HuH-7 (cell line): ENCODE results near the gene PMEPA1.
A peak's percentile ranks its signal among the peaks of the same experiment; 100 is the strongest.

ENCODE experiments used
- DNase-seq: peaks from one replicate; pipeline ENCODE4 v3.0.0; 2011; ENCODE audit warnings: low spot score

Gene PMEPA1

DNA sequence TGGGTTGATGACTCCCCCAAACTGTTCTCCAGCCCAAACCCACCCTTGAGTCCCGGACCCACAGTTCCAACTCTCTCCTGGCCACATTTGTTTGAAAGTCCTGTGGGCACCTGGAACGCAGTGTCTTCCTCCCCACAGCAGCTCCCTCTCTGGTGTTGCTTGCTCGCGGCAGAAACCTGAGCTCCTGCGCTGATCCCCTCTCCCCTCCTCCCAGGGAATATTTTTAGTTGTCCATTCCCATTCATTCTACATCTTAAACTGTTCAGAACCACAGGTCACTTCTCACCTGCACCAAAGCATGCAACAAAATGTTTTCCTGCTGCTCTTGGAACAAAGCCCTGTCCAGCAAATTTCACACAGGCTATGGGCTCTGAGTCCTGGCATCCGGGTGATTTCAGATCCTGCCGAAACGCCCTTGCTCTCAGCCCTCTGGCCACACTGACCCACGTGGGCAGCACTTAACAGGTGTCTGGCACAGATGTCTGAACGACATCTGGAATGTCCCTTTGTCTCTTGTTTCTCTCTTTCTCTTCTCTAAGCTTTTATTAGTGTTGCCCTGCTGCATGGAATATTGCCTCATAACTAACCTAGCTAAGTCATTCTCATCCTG is 27.0 kb upstream of the PMEPA1 start:
- DNase-seq, result no peak

DNA sequence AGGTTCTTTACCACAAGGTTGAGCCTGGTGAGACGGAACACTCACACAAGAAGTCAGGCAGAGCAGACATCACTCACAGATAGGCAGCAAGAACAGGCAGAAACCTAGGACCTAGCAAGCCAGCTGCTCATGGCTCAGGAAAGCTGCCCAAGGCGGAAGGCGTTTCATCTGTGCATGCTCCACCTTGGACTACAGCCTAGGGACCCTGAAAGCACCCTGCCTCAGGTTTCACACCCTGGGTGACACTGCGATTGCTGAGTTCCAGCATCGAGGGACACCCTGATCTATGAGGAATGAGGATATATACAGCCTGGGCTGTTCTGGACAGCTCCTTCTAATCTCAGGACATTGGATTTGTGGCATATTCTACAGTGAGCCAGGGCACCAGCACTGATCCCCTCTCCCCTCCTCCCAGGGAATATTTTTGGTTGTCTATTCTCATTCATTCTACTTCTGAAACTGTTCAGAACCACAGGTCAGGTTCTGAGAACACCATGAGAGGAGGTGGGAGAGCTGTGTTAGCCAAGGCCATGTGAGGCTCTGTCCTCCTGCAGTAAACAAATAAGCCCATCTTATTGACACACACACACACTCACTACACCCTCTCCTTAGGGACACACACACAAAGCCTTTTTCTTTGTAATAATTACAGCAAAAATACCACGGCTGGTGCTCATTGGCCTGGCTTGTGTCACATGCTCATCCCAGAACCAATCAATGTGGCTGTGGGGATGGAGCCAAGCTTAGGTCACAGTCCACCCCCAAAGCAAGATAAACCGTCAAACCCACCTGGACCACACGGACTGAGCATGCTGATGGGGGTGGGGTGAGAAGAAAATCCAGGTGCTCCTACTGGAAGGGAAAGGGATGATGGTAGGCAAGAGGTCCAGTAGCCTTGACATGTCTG is 26.3 kb upstream of the PMEPA1 start:
- no peak for DNase-seq

DNA sequence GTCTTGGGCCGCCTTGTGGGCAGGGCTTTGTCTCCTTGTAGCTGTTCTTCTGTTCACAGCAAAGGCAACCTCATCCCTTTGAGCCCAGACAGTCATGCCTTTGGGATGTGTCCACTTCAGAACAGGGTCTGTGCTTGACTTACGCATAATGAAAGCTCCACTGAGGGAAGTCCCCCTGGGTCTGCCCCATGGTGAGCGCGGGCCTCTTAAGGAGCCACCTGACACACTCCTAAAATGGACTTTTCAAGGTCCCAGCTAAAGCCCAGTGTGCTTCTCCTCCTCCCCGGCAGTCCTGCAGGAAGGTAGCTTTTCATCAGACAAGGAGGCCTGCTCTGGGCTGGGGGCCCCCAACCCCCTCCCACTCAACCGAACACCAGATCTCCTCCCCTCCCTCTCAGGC is 24.9 kb upstream of the PMEPA1 start:
- no peak for DNase-seq

DNA sequence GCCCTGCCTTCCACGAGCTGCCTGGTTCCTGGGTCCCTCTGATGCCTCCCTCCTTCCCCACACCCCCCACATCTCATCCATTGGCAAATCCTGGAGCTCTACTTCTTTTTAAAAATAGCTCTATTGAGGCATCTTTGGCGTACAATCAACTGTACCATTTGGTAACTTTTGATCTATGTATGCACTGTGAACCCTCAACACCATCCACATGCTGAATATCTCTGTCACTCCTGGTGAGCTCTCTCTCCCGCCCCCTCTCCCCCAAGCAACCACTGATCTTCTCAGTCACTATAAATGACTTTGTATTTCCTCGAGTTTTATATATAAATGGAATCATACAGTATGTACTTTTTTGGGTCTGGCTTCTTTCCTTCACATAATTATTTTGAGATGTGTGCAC is 22.4 kb upstream of the PMEPA1 start:
- no peak for DNase-seq

DNA sequence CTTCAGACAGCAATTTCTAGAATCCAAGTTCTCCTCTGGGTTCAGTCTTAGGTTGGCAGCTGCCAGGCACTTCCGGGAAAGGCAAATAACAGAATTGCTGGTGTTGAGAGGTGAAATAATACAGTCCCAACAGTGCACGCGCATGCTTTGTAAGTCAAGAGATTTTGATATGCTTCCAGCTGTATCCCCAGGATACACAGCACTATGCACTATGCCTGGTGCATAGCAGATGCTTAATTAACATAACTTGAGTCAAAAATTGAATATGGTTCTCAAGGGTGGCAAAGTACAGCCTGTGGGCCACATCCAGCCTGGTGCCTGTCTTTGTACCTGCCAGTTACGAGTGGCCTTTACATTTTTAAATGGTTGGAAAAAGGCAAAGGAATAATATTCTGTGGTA is 18.9 kb upstream of the PMEPA1 start:
- DNase-seq, result no peak

DNA sequence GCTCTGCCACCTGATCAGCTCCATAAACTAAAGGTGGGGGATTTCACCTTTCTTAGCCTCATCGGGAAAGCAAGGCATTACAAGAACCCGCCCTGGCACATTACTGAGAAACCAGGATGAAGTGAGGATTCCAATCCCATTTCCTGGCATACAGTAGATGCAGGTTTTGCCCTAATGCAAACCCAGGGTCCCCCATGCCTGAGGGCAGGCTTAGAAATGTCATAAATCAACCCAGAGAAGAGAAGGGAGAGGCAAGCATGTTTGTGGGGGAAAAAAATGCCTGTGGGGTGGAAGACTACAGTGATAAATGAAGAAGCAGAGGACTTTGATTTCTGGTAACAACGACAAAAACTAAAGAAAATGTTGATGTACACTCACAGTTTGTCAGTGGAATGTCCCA is 18.0 kb upstream of the PMEPA1 start:
- DNase-seq, result no peak

DNA sequence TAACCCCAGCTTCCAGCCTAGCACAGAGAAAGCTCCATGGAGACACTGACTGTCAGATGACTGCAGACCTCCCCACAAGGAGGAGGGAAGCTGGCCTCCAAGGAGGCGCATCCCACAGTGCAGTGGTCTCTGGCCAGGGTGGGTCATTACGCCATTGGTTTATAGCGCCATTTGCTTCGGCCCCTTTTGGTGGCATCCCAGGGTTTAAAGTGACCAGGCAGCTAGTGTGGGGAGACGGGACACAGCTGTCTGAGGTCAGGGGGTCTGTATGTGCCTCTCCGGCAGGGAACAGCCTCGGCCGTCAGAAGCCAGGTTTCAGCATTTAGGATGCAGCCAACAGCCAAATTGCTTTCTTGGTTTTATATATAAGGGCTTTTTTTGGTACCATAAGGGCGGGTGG is 15.8 kb upstream of the PMEPA1 start:
- no peak for DNase-seq

DNA sequence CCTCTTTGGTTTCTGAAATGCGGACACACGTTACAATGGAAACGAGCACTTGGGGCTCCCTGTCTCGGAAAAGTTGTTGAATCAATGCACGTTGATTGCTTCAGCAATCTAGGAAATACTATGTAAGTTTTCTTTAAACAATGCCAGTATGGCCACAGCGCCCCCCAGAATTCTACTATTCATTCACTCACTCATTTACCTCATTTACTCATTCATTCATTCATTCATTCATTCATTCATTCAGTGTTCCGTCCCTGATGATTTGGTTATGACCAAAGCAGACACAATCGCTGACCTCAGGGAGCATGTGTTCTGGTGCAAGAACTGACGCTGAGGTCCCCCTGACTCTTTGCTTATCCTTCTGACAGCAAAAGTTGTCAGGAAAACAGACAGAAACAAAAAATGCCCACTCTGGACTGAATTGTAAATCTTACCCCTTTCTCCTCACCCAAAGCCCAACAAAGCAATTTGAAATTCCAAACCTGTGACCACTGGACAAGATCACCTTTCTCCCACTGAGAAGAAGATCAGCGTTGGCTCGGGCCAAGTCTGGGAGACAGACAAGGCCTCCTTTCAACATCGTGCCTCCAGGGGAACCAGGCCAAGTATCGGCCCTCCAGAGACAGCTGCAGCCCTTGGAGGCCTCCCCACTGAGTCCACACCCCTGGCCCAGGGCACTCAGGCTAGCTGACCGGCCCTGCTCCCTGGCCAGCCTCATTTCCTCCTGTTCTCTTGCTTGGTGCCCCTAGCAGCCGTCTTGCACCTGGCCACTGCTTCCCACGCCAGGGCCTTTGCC is 15.0 kb upstream of the PMEPA1 start:
- DNase-seq, result no peak

DNA sequence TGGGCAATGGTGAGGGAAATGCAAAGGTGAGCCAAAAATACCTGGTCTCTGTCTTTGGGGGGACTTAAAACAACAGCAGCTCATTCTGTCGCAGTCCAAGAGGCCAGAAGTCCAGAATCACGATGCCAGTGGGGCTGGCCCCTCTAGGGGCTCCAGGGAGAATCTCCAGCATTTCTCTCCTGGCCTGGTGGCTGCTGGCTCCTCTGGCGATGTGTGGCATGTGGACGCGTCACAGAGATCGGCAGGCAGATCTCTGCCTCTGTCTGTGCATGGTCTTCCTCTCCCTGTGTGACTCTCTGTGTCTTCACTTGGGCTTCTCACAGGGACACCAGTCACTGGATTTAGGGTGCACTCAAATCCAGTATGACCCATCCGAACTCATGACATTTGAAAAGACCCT is 14.0 kb upstream of the PMEPA1 start:
- no peak for DNase-seq

DNA sequence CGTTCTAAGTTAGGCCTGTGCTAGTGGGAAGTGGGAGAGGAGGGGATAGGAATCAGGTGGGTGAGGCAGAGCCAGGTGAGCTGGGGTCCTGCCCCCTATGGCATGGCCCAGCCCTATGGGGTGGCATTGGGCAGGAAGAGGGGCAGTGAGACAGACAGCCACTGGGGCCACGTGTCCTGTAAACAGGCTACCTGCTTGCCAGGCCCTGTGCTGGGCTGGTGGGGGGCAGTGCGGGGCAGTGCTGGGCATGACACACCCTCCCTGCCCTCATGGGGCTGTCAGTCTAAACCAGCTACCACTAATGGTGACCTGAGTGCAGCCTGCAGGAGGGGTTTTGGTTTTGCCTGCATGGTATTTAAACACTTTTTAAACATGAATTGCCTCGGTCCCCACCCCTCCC is 10.1 kb upstream of the PMEPA1 start:
- DNase-seq, result no peak

DNA sequence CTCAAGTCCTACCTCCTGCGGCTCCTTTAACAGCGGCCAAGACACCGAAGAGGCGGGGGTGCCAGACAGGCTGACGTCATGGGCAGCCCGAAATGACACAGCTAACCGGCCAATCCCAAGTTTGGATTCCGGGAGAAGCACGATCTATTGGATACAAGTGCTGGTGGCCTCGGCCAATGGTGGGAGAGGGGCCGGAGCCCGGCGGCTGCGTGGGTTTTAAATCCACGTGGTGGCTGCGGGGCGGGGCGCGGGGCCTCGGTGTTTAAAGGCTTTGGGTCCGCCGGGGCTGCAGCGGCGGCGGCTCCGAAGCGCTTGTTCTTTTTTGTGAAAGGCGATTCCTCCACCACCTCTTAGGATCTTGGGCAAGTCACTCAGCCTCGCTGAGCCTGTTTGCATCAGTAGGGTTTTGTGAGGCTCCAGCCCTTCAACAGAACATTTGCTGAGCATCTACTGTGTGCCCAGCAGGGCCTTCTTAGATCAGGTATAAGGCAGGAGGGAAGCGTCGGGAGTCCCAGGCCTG is 8.7 kb upstream of the PMEPA1 start:
- peak; percentile 48 for DNase-seq

DNA sequence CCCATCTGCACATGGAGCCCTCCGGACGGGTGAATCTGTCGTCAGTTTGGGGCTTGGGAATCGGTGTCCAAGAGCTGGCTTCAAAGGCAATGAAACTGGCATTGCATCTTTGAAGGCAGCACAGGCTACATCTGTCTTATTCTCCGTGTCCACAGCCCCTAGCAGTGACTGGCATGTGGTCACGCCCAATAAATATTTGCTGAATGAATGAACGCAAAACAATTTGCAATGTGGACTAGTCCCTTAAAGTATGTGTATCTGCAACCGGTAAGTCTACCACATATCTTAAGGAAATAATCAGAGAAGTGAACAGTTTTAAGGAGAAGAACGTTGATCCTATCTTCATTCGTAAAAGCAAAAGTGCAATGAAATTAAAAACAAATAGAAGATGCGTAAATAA is 8.0 kb upstream of the PMEPA1 start:
- no peak for DNase-seq

DNA sequence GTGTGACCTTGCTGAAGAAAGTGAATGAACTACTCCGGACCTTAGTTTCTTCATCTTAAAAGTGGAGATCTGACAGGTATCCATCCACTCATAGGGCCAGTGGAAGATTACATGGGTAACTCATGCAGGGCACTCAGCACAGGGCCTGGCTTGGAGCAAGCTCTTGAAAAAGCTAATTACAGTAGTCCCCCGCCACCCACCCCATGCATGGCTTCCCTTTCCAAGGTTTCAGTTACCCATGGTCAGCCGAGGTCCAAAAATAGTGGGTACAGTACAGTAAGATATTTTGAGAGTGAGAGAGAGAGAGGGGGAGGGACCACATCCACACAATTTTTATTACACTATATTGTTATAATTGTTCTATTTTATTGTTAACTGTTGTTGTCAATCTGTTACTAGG is 7.1 kb upstream of the PMEPA1 start:
- no peak for DNase-seq

DNA sequence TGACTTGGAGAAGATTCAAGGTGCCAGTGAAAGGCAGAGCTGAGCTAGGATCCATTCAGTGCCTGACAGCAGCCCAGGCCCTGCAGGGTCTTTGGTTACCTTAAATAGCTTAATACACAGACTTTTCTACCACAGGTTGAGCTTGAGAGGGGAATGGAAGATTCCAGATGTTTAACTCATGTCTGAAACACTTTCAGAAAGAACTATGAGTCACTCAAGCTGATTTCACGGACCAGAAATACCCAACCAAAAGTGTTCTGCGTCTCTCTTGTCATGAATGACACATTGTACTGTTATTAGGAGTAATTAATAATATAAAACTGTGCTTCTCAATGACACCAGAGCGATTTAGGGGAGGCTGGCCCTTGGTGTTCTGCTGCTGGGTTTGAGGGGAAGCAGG is 6.4 kb upstream of the PMEPA1 start:
- no peak for DNase-seq

DNA sequence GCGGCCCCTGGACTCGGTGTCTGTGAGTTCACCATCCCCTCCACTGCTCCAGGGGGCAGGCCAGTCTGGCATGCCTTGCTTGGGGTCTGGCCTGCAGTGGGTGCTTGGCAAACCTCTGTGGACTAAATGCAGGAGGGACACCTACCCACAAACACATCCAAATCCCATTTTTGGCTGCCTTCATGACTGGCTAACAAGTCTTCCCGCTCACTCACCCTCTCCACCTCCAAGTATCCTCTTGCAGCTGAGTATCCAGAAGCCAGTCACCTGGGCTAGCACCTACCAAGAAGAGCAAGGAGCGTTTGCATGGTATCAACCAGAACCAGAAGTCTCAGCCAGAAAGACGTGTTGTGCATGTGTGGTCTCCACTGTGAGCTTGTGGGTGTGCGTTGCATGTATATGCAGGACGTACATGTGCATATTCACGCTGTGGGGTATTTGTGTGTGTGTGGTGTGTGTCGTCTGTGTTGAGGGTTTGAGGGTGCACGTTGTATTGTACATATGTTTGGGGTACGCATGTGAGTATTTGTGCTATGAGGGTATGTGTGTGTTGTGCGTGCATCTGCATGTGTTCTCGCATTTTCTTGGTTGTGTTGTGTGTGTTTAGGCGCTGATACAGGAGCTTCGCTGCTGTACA is 5.6 kb upstream of the PMEPA1 start:
- no peak for DNase-seq

DNA sequence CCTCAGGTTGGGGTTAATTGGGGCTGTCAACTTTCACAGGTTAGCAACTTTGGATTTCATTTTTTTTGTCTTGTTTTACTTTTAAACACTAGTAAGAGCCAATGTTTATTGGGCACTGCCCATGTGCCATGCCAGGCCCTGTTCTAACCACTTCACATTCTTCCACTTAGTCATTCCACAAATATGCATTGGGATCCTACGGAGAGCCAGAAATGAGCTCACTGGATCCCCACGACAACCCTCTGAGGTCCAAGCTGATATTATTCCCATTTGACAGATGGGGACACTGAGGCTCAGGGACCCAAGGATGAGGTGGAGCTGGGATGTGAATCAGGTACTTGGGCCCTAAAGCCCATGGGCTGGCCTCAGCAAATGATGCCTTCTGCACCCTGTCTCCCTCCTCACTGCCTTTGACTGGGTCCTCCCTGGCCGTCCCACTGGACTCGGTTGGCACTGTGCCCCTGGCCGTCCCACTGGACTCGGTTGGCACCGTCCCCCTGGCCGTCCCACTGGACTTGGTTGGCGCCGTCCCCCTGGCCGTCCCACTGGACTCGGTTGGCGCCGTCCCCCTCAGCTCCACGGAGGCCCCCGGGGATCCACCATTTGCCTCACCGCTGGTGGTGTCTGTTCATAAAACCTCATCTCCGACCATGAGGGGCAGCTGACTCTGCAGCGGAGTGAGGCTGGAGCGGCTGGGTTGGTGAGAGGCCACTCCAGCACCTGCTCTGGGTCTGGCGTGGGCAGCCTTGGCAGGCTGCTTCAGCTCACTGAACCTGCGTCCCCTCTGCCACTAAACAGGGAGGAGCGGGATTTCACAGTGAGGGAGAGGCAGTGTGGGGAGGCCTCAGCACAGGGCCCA is 4.8 kb upstream of the PMEPA1 start:
- DNase-seq, result no peak

DNA sequence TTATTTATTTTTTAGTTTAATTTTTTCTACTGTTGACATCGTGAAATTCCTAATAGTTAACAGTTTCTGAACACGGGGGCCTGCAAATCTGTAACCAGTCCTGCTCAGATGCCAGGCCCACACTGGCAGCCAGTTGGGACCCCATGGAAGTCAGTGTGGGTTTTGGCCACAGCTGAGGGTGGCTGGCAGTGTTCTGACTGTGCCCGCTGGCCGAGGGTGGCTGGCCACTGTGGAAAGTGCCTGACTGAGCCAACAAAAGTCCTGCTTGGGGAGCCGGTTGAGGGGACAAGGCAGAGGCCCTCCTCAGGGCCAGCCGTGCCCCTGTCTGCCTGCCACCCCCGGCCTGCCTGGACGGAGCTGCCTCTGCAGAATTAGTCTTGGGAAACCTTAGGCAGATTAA is 4.1 kb upstream of the PMEPA1 start:
- no peak for DNase-seq

DNA sequence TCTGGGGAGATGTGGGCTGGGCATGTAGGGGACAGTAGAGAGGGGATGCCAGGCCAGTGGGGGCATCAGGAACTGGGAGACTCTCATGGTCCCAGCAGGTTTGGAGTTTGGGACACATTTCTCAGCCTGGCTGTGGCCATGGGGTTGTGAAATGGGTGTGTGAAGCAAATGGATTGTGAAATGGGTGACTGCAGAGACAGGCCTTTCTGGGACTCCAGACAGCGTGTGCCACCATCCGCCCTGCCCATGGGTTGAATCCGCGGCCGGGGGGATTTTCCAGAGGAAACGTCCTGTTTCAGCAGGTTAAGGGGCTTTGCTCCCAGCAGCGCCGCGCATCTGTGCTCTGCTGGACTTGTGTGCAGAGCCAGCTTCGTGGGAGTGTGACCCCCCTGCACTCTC is 3.7 kb upstream of the PMEPA1 start:
- DNase-seq, result no peak

DNA sequence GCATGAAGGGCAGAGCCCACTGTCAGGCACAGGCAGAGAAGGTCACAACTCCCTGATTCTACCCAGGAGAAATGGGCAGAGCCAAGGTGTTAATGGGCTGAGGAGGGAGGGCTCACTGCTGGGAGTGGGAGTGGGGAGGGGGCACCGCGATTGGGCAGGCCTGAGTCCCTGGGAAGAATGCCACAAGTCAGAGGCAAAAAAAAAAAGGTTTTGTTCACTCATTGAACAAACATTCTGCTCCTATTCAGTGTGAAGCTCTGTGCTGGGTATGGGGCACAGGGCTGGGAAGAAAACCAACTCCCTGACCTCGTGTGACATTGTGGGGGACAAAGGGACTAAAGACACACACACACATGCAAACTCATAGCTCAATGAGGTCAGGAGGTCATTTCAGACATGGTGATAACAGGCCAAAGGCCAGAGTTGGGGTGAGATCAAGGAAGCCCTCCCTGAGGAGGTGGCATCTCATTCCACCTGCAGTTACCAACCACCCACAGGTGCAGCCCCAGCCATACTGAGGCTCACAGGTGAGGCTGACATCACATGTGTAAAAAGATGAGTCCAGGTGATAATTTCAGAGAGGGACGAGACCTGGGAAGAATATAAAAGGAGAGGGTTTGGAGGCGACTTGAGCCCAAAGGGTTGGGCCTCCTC is 3.2 kb upstream of the PMEPA1 start:
- DNase-seq, result no peak

DNA sequence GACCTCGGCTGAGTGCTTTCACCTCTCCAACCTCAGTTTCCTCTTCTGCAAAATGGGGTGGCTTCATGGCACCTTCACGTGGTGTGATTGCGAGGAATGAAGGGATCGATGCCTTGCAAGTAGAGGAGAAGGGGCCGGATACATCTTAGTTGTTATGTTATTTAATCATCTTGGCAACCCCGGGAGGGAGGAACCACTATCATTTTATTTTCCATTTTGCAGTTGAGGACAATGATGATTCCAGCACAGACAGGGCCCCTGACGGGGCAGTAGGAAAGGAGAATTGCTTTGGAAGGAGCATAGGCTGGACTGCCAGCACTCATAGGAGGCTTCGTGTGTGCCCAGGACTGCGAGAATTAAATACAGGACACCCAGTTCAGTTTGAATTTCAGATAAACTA is 2.5 kb upstream of the PMEPA1 start:
- no peak for DNase-seq

DNA sequence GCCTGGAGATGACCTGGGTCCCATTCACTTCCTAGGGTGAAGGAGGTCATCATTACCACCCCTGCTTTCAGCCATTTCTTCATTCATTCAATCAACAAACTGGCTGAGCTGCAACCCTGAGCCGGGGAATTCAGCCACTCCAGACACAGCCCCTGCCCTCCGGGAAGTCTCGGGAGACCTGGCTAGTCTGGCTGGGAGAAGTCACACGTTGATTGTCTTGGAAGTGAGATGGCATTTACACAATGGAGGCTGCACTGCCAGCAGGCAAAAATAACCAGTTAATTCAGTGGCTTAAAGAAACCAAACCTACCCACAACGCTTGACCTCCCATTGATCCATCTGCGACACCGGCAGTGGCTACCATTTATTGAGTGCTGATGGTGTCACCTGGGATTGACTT is 2.0 kb upstream of the PMEPA1 start:
- DNase-seq, result no peak
